GM18511 (cell line): ENCODE results near the gene SPATS2.
"Not testable (repeated sequence)": the region's sequence is repeated elsewhere in the genome, so short reads cannot be mapped to it uniquely, and the experiment has no call there.

ENCODE experiments used
- ATAC-seq: cut with Tn5 transposase; IDR thresholded peaks from one replicate; pipeline ENCODE4 v1.9.1; 2021; ENCODE audit warnings: mild to moderate bottlenecking, moderate library complexity; ENCODE audit not compliant: unreplicated experiment

The SPATS2 gene

DNA sequence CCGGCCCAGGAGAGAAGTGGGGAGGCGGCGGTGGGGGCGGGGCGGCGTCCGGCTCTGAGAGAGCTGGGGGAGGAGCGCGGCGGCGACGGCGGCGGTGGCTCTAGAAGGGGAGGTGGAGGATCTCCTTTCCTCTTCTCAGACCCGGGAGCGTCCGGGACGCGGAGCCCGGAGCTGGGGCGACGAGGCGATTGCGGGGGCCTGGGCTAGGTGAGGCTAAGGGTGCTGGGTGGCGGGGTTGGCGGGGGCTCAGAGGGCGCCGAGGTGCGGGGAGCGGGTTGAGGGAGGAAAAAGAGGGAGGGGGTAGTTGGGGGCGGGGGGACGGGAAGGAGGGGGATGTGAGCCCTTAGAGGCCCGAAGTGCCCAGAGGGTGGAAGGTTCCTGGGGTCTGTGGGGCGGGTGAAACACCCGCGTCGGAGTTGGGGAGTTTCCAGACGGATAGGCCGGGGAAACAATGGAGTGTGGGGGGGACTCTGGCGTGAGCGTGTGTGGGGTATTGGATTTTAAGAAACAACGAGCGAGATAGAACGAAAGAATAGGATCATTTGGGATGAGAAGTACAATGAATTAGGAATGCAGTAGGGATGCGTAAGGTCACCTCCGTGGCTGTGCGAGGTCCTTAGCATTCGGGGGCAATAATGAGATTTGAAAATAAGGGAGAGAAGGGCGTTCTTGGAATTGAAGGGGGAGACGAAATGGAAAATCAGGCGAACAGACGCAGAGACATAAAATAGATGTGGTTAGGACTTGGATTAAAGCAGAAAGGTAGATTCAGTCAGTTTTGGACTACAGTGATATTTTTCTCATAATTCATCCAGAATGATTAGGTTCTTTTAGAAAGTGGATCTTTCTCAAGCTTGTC, at the start of gene SPATS2:
SPATS2 (plus strand) TSS at position 82 of the 859 bp plus-strand sequence. CDS start 93,551 bp downstream, outside the sequence.
- no peak for ATAC-seq

DNA sequence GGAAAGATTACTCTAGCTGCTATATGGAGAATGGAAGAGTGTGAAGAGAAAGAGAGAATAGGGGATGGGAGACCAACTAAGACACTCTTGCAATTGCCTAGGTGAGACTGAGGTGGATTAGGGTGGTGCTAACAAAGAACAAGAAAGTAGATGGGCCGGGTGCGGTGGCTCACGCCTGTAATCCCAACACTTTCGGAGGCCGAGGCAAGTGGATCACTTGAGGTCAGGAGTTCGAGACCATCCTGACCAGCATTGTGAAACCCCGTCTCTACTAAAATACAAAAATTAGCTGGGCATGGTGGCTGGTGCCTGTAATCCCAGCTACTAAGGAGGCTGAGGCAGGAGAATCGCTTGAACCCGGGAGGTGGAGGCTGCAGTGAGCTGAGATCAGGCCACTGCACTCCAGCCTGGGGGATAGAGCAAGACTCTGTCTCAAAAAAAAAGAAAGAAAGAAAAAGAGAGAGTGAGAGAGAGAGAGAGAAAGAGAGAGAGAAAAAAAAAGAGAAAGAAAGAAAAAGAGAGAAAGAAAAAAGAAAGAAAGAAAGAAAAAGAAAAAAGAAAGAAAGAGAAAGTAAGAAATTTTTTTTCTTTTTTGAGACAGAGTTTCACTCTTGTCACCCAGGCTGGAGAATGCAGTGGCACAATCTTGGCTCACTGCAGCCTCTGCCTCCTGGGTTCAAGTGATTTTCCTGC, 46.7 kb upstream of the SPATS2 start:
- ATAC-seq, result not testable (repeated sequence)

DNA sequence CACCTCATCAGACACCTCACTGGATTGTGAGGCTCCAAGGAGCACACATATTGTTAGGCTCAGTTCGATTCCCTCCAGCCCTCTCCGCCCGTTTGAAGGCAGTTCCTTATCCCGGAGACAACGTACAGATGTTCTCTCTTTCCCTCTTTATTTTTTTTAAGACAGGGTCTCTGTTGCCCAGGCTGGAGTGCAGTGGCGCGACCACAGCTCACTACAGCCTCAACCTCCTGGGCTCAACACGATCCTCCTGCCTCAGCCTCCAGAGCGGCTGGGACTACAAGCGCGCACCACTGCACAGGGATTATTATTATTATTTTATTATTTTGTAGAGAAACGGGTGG, 44.9 kb upstream of the SPATS2 start:
- ATAC-seq, result peak; percentile 2

DNA sequence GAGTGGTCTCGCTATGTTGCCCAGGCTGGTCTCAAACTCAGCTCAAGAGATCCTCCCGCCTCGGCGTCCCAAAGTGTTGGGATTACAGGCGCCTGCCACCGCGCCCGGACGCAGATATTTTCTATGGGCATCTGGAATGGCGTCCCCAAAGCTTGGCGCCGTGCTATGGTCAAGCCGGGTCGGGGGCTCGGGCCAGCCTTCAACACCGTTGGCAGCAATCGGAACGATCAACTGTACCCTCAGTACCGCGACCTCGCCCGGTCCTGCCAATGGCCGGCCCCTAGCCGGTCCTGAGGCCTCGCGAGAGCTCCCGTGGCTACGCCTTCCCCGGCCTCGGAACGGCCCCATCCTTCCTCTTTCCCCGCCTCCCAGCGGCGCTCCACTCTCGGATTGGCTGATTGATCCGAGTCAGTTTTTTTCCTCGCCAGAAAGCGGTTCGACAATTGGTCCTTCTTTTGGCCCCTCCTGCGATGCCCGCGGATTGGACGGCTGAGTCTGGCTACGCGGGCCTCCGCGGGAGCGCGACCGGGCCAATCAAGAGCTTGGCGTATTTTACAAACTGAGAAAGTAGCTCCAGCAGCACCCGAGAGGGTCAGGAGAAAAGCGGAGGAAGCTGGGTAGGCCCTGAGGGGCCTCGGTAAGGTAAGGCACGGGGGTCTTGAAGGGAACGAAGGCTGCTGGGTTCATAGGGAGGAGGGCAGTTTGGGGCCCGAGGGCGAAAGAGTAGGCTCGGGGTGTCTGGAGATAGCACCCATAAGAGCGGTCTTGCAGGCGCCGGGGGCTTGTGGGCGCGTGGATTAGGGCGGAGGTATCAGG, 44.3 kb upstream of the SPATS2 start, which contains the start of gene TROAP:
TROAP (plus strand) TSS at position 548 of the 816 bp plus-strand sequence. CDS start 354 bp downstream, outside the sequence.
- peak; percentile 99 for ATAC-seq

DNA sequence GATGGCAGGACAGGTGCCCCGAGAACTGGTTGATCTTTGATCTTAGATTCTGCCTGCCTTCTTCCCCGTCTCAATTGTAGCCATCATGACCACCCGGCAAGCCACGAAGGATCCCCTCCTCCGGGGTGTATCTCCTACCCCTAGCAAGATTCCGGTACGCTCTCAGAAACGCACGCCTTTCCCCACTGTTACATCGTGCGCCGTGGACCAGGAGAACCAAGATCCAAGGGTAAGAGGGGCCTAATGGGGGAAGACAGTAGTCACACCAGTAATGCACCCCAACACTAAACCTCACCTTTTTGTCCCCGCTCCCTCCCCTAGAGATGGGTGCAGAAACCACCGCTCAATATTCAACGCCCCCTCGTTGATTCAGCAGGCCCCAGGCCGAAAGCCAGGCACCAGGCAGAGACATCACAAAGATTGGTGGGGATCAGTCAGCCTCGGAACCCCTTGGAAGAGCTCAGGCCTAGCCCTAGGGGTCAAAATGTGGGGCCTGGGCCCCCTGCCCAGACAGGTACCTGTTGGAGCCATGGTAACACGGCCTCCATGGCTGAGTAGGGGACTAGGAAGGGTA, 43.7 kb upstream of the SPATS2 start:
- no peak for ATAC-seq

DNA sequence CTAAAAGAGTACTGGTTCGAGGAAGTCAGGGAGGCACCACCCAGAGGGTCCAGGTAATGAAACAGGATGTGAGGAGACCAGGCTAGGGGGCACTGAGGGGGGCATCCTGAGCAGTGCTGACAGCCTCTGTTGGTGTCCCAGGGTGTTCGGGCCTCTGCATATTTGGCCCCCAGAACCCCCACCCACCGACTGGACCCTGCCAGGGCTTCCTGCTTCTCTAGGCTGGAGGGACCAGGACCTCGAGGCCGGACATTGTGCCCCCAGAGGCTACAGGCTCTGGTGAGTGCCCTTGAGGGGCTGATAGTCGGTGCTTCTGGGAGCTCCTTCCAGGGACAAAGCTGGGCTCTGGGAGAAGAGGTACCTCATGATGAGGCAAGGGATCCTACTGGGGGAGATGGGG, 41.7 kb upstream of the SPATS2 start:
- ATAC-seq, result no peak

DNA sequence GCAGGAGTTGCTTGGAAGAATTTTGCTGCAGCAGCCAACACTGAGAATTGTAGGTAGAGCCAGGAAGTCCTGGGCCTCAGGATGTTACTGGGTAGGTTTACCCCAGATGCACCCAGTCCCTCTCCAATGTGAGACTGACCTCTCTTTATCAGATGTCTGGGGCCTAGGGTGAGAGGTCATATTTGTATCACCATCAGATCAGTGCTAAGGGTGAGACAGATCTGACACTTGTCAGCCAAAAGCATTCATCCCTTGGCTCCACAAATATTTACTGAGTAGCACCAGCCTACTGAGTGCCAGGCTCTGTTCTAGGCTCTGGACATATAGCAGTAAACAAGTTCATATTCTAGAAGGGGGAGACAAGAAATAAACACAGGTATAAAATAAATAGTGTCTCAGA, 39.9 kb upstream of the SPATS2 start:
- no peak for ATAC-seq

DNA sequence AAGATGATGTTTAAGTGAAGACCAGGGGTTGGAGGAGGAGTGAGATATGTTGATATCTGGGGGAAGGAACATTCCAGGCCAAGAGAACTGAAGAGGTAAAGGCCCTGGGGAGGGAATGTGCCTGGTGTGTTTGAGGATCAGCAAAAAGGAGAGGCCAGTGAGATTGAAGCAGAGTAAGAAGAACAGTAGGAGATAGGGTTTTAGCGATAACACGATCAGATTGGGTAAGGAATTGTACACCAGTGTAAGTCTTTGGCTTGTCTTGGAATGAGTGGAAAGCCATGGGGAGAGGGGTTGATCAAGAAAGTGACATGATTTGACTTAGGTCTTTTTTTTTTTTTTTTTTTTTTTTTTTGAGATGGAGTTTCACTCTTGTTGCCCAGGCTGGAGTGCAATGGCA, 39.4 kb upstream of the SPATS2 start:
- no peak for ATAC-seq

DNA sequence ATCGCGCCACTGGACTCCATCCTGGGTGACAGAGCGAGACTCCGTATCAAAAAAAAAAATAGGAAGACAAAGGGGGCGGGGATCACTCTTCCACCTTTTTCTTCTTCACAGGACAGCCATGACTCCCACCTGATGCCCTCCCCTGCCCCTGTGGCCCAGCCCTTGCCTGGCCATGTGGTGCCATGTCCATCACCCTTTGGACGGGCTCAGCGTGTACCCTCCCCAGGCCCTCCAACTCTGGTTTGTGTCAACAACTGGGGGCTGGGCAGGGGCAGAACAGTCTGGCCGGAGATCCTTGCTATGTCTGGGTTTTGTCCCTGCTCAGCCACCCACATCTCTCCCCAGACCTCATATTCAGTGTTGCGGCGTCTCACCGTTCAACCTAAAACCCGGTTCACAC, 38.4 kb upstream of the SPATS2 start:
- ATAC-seq, result no peak

DNA sequence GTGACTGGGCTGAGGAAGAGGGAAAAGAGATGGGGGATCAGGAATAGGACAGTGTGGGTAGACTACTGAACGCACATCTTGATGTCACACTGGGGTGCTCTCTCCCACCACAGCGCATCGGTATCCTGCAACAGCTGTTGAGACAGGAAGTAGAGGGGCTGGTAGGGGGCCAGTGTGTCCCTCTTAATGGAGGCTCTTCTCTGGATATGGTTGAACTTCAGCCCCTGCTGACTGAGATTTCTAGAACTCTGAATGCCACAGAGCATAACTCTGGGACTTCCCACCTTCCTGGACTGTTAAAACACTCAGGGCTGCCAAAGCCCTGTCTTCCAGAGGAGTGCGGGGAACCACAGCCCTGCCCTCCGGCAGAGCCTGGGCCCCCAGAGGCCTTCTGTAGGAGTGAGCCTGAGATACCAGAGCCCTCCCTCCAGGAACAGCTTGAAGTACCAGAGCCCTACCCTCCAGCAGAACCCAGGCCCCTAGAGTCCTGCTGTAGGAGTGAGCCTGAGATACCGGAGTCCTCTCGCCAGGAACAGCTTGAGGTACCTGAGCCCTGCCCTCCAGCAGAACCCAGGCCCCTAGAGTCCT, 37.1 kb upstream of the SPATS2 start:
- no peak for ATAC-seq

DNA sequence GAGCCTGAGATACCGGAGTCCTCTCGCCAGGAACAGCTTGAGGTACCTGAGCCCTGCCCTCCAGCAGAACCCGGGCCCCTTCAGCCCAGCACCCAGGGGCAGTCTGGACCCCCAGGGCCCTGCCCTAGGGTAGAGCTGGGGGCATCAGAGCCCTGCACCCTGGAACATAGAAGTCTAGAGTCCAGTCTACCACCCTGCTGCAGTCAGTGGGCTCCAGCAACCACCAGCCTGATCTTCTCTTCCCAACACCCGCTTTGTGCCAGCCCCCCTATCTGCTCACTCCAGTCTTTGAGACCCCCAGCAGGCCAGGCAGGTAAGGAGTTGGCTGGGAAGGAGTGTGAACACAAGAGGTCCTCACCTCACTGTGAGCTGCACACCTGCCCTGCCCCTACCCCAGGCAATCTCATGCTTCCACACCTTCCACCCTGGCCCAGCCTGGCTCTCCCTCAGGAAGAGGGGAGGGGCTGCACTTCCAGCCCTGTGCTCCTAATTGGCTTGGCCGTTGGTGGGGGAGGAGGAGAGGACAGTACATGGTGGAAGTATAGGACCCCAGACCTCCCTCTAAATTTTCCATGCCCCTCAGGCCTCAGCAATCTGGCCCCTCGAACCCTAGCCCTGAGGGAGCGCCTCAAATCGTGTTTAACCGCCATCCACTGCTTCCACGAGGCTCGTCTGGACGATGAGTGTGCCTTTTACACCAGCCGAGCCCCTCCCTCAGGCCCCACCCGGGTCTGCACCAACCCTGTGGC, 36.5 kb upstream of the SPATS2 start:
- no peak for ATAC-seq

DNA sequence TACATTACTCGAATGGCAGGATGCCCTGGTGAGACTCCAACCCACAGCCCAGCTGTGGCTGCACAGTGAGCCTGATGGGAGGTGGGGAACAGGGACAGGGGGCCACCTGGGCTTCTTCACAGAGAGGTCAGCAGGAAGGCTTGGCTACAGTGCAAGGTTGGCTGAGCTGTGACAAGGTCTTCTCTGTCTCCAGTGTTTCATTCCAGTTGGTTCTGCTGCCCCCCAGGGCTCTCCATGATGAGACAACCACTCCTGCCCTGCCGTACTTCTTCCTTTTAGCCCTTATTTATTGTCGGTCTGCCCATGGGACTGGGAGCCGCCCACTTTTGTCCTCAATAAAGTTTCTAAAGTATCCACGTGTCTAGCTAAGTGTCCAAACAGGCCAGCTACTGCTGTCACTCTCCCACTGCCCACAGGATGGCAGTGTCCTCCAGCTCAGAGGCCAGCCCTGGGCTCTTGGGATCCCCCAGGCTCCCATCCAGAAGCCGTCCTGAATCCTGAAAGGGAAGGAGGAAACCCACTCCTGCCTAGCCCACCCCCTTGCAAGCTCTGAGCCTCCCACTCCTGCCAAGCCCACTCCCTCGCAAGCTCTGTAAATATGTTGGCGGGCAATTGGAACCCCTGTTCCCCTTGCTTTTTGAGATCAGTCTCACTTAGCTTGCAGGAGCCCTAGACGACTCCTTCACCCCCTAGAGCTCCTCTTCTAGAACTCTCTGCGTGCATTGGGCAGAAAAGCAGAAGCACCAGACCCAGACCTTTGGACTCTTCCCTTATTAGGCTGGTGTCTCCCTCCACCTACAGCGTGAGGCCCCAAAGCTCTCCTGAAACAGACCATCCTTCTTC, 35.7 kb upstream of the SPATS2 start:
- ATAC-seq, result no peak

DNA sequence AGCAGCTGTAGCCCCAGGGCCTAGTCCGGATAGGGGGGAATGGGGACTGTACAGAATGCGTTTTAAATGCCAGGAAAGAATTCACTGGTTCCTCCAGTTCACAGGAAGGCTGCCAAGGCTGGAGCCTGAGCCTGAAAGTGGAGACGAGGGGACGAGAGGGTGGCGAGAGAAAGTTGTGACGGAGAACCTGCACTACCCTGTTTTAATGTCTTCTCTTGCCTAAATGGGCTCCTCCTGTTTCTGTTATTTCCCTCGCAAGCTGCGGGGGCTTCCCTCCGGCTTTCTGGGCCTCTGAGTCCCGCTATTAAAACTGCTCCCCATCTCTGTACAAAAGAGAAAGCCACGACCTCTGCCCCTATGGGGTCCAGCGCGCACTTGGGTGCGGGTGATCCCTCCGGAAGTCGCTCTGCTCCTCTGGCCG, 34.8 kb upstream of the SPATS2 start:
- no peak for ATAC-seq

DNA sequence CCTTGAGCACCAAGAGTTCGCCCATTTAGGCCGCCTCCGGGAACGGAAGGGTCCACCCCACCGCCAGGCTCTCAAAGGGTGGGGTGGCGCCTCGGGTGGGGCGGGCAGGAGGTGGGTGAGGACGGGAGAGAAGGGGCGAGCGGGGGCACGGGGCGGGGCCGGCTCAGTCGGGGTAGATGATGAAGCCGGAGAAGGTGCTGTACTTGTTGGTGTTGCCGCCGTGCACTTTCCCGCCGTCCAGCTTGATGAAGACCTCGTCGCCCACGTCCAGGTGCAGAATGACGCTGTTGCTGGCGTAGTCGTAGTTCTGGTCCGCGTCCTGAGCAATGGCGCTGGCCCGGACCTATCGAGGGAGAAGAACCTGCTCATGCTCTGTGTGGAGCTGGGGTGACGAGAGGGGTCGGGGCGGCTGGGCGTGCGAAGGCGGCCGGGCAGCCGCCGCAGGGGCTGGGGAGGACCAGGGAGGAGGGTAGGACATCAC, 34.3 kb upstream of the SPATS2 start:
- ATAC-seq, result no peak

DNA sequence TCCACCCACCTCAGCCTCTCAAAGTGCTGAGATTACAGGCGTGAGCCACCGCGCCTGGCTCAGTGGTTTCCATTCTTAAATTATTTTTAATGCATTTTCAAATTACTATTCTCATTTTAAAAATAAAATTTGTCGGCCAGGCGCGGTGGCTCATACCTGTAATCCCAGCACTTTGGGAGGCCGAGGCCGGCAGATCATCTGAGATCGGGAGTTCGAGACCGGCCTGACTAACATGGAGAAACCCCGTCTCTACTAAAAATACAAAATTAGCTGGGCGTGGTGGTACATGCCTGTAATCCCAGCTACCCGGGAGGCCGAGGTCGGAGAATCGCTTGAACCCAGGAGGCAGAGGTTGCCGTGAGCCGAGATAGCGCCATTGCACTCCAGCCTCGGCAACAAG, 33.5 kb upstream of the SPATS2 start:
- ATAC-seq, result not testable (repeated sequence)

DNA sequence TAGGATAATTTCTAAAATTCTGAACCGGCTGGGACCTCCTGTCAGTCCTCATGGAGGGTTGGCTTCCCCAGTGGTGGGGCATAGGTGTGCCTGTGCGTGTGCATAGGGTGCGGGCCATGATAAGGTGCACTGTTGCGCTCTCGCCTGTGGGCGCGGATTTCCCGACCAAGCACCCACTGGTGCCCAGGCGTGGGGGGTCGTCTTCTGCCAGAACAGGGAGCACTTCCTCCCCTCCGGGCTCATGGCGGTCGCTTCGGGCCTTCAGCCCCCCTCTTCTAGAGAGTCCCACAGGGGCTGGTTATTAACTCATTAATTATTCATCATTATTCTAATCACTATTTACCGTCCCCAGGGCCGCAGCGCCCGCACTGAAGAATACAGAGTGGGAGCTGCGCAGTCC, 33.0 kb upstream of the SPATS2 start:
- ATAC-seq, result no peak

DNA sequence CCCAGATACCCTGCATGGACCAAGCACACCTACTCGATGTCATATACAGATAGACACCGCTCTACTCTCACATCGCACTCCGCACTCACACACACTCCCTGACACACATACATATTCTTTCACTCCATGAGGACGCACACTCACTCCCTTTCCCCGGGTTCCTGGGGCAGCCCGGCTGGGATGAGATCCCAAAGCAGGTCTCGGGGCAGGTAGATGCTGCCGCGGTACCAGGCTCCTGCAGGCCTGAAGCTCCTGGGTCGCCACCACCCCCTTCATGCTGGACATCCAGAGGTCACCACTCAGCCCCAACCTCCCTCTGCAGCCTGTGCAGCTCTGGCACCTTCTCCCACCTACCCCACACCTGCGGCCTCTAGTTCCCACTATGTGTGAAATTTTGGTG, 32.6 kb upstream of the SPATS2 start:
- no peak for ATAC-seq

DNA sequence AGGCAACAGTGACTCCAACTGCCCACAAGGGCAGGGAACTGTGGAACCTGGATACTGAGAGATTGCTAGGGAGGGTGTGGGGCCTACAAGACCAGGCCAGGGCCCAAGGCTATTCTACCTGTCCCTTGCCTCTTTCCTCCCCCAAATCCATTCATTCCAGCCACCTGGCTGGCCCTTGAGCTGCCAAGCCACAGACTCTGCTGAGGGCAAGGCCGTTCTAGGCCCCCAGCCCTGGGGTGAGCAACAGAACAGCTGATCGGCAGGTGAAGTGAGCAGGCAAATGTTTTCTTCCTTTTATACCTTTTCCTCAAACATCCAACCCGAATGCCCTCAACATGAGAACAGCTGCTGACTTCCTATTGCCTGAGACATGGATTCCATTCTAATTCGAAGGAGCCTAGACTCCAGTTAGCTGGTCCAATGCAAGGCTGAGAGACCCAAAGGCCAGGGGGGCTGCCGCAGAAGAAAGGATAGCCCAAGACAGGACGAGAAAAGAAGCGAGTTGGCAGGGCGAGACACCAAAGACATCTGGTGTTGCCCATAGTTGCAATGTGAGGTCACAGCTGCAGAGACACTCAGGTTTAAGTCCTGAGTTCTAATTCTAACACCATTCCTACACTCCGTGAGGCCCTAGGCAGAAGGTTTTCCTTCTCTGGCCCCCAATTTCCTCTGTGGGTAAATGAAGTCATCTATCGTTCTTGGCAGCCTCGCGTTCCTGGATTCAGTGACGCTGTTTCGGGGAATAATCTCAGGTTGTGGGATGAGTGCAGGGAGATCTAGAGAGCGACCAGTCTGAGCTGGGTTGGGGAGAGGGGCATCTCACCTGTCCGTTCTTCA, 31.9 kb upstream of the SPATS2 start:
- ATAC-seq, result no peak
